ENCODE data around the gene CKAP4.

Gene CKAP4

GRCh38 chr12:106194351-106194750 is 53.5 kb downstream of the CKAP4 start:
- no peak for DNase-seq

- no peak for DNase-seq
Observed at GRCh38 chr12:106193394-106194215, 54.2 kb downstream of the CKAP4 start.

GRCh38 chr12:106192659-106193393 is 55.0 kb downstream of the CKAP4 start:
- no peak for DNase-seq

GRCh38 chr12:106190581-106190980 is 57.2 kb downstream of the CKAP4 start:
- no peak for DNase-seq

- no peak for DNase-seq
Observed at GRCh38 chr12:106189341-106189740, 58.5 kb downstream of the CKAP4 start.

GRCh38 chr12:106188256-106188655 is 59.6 kb downstream of the CKAP4 start:
- no peak for DNase-seq

All from activated CD4-positive, CD25-positive, alpha-beta regulatory T cell treated with anti-CD3 and anti-CD28 coated beads, Interleukin-2, amount 50 U/mL, for 72 hours (primary cell).